ENCODE measurements around the gene GLRX2.

GLRX2 gene

GRCh38 chr1:193111641-193112090 is 6.5 kb upstream of the GLRX2 start:
- DNase-seq, result no peak

- DNase-seq, result no peak
These were observed 5.7 kb upstream of the GLRX2 start for GRCh38 chr1:193110864-193111263.

DNA sequence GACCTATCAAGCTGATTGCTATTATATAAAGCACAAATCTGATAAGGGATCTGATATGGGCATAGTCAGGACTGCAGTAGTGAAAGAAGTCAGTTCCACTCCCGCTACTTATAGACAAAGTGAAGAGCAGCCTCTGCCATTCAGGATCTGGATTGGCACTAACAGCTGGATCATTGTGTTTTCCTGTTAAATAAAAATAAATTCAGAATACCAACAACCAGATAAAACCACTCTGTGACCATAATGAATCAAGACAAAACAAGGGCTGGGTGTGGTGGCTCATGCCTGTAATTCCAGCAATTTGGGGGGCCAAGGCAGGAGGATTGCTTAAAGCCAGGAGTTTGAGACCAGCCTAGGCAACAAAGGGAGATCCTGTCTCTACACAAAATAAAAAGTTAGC is 5.0 kb upstream of the GLRX2 start:
- DNase-seq, result no peak

DNA sequence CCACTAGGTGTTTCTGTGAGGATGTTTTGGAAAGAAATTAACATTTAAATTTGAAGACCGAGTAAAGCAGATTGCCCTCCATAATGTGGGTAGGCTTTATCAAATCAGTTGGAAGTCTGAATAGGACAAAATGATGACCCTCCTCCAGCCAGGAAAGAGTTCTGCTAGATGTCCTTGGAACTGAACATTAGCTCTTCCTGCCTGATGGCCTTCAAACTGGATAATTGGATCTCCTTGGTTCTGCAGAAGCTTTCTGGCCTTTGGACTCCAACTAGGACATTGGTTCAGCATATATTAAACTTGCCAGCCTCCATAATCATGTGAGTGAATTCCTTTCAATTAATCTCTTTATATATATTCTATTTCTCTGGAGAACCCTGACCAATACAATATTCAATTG is 4.4 kb upstream of the GLRX2 start:
- DNase-seq, result no peak

DNA sequence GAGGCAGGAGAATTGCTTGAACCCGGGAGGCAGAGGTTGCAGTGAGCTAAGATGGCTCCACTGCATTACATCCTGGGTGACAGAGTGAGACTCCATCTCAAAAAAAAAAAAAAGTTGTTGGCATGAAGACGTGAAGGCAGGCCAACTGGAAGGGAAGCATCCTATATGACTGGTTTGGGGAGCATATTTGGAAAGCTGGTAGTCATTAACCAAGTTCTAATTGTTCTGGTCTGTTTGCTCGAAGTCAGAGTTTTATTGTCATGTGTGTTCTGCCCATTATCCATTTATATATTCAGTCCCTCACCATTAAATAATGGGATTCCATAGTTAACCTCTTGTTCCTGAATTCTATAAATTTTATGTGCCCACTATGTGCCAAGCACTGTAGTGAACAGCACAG is 3.3 kb upstream of the GLRX2 start:
- DNase-seq, result no peak

DNA sequence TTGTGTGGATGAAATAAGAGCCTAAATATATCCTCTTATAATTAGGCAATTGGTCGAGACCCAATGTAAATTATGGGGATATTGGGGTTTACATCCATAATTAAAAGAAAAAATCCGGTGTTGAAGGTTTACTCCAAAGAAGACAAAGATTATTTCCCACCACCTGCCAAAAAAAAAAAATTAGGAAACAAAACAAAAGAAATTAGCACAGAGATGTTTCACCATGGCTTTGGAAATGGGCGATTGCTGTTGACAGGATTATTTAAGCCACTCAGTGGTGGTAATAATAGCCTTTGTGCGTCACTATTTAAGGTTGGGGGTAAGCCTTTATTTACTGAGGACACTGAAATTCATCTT is 585 bp upstream of the GLRX2 start:
- no peak for DNase-seq

- peak; percentile 27 for DNase-seq
These were observed 710 bp downstream of the GLRX2 start for GRCh38 chr1:193104502-193104906.

DNA sequence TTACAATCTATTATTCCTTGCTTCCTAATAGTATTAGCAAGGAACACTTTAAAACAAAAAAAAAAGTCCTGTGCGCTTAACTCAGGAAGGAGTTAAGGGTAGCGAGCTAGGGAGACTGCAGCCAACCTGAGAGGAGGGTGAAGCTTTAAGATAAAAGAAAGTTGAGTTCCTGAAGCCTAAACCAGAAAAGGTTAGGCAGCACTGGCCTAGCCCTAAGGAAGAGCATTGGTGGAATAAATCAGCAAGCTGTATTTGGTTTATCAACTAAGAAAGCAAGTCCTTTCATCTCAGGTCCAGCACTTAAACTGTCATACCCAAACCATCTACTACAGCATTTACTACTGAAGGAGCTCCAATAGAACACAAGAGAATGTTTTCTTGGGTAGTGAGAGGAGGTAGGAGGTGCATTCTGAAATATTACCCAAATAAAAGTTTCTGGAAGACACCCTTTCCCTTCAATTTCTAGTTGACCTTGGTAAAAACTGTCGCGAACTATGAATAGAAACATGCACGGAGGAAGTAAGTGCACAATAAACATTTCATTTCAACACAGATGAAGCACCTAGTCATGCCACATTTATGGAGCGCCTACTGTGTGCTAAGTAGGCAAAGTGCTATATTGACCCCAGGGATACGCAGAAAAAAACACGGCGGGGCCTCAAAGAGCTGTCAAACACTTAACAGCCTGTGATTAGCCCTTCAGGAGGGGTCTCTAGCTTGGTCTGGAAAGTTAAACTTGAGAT is 1.3 kb downstream of the GLRX2 start:
- no peak for DNase-seq

GRCh38 chr1:193102662-193103061 is 2.6 kb downstream of the GLRX2 start:
- no peak for DNase-seq

GRCh38 chr1:193094112-193094511 is 11.1 kb downstream of the GLRX2 start:
- DNase-seq, result no peak

DNA sequence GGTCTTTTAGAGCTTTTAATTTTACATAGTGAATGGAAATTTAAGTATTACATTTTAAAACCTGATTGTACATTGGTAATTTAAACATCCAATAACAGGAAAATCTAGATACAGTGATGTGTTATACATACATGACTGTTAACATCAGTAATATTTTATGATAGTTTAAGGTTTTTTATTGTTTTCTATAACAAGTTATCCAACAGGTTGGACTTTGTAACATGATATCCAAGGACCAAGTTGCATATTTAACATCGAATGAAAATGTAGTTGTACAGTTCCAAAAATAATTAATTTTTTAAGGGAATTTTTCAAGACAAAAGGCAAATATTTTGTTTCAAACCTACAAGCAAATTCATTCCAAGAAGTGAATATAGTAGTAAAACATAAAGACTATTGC is 14.3 kb downstream of the GLRX2 start:
- no peak for DNase-seq

DNA sequence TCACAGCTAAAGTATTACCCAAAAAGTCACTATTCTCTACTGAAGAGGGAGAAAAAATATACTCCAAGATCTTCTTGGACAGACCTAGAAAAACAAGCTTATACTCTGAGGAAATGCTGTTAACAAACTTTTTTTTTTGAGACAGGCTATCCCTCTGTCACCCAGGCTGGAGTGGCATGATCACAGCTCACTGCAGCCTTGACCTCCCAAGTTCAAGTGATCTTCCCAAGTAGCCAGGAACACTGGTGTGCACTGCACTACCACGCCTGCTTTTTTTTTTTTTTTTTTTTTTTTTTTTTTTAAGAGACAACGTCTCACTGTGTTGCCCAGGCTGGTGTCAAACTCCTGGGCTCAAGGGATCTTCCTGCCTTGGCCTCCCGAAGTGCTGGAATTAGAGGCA is 17.3 kb downstream of the GLRX2 start:
- DNase-seq, result no peak

GRCh38 chr1:193086342-193086741 is 18.9 kb downstream of the GLRX2 start:
- DNase-seq, result no peak

DNA sequence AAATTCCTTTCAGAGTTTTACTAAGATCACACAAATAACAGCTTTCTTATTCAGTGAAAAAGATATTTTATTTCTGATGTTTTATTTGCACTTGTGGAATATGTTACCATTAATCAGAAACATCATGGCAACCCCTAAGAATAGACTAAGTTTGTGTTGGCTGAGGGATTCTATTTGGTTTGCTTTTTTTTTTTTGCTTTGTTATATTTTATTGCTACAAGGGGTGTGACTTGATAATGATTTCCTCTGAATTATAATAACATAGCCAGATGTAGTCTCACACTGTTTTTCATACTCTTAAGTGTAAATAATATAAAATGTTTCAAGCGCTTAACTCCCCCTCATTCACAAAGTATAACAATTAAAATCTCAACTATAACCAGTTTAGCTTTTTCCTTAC is 20.0 kb downstream of the GLRX2 start:
- DNase-seq, result no peak

GRCh38 chr1:193083365-193084088 is 21.7 kb downstream of the GLRX2 start:
- DNase-seq, result no peak

DNA sequence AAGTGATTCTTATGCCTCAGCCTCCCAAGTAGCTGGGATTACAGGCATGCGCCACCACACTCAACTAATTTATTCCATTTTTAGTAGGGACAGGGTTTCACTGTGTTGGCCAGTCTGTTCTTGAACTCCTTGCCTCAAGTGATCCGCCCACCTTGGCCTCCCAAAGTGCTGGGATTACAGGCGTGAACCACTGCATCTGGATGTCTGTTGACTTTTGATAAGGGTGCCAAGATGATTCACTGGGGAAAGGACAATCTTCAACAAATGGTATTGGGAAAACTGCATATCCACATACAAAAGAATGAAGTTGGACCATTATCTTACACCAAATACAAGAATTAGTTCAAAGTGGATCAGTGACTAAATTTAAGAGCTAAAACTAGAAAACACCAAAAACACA is 26.0 kb downstream of the GLRX2 start:
- no peak for DNase-seq

DNA sequence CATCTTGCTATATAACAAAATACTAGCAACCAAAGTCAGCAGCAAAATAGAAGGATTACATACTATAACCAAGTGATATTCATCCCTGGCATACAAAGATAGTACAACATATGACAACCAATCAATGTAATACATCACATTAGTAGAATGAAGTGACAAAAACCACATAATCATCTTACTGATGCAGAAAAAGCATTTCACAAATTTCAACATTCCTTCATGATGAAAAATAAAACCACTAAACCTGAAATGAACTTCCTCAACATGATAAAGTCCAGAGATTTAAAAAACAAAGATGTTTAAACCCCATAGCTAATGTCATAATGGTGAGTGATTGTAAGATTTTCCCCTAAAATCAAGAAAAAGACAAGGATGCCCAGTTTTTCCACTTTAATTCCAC is 27.2 kb downstream of the GLRX2 start:
- no peak for DNase-seq

GRCh38 chr1:193070942-193071341 is 34.3 kb downstream of the GLRX2 start:
- no peak for DNase-seq

GRCh38 chr1:193070386-193070753 is 34.8 kb downstream of the GLRX2 start:
- DNase-seq, result no peak

DNA sequence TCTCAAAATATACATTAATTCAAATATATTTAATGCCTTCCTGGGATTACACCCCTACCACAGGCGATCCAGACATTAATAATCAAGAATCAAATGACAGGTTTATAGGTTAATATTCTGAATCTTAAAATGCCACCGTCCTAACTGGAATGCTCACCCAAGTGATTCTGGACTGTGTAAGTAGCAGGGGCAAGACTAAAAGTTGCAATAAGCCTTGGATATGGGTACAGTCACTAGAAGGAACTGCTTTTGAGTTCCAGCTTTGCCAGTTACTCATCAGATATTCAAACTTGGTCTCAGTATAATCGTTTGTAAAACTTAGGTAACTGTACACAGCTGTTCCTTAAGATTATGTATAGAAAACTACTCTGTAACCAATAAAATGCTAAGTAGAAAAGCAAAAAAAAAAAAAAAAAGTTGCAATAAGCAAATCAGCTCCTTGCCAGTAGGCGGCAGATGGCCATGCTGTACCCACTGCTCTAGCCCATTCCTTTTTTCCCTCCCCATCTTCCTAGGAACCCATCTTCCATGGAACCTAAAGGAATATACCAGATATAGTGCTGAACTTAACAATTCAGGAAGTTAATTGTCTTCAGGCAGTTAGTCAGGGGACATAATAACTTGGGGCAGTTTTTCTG is 35.3 kb downstream of the GLRX2 start:
- no peak for DNase-seq

GRCh38 chr1:193068013-193068412 is 37.2 kb downstream of the GLRX2 start:
- DNase-seq, result no peak

GRCh38 chr1:193066606-193067005 is 38.6 kb downstream of the GLRX2 start:
- no peak for DNase-seq

GRCh38 chr1:193065954-193066353 is 39.3 kb downstream of the GLRX2 start:
- no peak for DNase-seq
